Fibroblast of lung (primary cell): ENCODE data around the gene CTSW.

Experiments used
- CTCF ChIP-seq, 2 donors: IDR thresholded peaks in 1 of 2; conservative IDR thresholded peaks in 1 of 2; 1 replicate in 1 of 2; 2 replicates in 1 of 2; pipeline ENCODE4 v1.5.1; 2011 to 2012; ENCODE audit warnings: low read length in 2 of 2, control low read depth in 1 of 2, inconsistent platforms in 1 of 2, low read depth in 1 of 2, mild to moderate bottlenecking in 1 of 2
- EZH2 ChIP-seq: IDR thresholded peaks from 2 replicates; pipeline ENCODE4 v1.5.1; 2012; ENCODE audit warnings: low read length, control low read depth, mild to moderate bottlenecking; ENCODE audit errors: missing control alignments

DNA sequence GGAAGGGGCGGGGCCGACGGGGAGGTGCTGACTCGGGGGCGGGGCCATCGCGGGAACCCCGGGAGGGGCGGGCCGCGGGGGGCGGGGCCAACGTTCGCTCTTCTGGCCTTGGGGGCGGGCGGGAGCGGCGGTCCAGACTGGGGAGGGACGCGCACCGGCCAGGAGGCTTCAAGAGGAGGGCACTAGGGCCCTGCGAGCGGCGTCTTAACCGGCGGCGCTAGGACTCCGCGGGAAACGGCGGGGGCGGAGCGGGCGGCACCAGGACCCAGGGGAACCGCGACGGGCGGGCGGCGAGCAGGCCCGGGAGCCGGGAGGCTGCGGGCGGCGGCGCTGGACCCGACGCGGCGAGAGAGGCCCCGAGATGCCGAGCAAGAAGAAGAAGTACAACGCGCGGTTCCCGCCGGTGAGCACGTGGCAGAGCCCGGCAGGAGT is 39.5 kb downstream of the CTSW start, which contains the start of gene DRAP1:
- TF ChIP-seq CTCF (conservative IDR thresholded peaks at IDR 0.05 in 1 of 2, IDR thresholded peaks at IDR 0.05 in 1 of 2; ENCODE audit: low read depth in 1 of 2, low read length in 2 of 2) (no peak), EZH2 (no peak)
